HCT116 (cell line): ENCODE results near the gene CDC14A. TPM values are rescaled to one million over a fixed set of nuclear protein-coding genes. Genes with fewer than 3 reads are reported as not detected.

Experiments used
- ATAC-seq: fragments of 200-7000 bp; cut with Tn5 transposase; 2 replicates; pipeline ENCODE4 v1.9.1; 2020; ENCODE audit warnings: mild to moderate bottlenecking, moderate library complexity
- BruUV-seq: library from RNA; stranded (reverse); fragments of 400-500 nt; replicated peaks from 2 replicates; lab custom pipeline; 2021; lab: Mats Ljungman, UMichigan
- CTCF ChIA-PET: fragments of 300-600 bp; sonication (Branson Sonifier 250); formaldehyde crosslinking; loops from one replicate; lab custom pipeline; 2021; ENCODE audit warnings: antibody characterized with exemption; lab: Charles Lee
- POLR2A ChIA-PET: fragments of 300-600, 350-600 bp; sonication (Branson Sonifier 250); formaldehyde crosslinking; loops from one replicate; lab custom pipeline; 2021; ENCODE audit warnings: antibody characterized with exemption; lab: Charles Lee
- RAD21 ChIA-PET, 2 experiments: fragments of 300-600 bp; sonication (Branson Sonifier 250); formaldehyde crosslinking; loops; one replicate each; lab custom pipeline; 2023; ENCODE audit warnings: low total read pairs in 2 of 2; ENCODE audit not compliant: uncharacterized antibody in 2 of 2, unreplicated experiment in 2 of 2, low non-redundant PET in 1 of 2; lab: Charles Lee
- DNase-seq: peaks from one replicate; pipeline ENCODE4 v3.0.0-alpha.2; 2010; ENCODE audit warnings: low read depth, low spot score
- H2AFZ ChIP-seq: fragments of 200-600 bp; shearing (Covaris generic), sonication (generic); 2 replicates; pipeline ENCODE4 v1.6.1; 2017; ENCODE audit warnings: low read depth, mixed run types, mixed read lengths, antibody characterized with exemption, low read length; ENCODE audit not compliant: poor library complexity, severe bottlenecking
- H3K27ac ChIP-seq: 2 replicates; pipeline ENCODE4 v1.5.1; 2012; ENCODE audit warnings: low read depth, low read length
- H3K27me3 ChIP-seq: fragments of 200-600 bp; sonication (generic); 2 replicates; pipeline ENCODE4 v1.6.1; 2016; ENCODE audit warnings: mixed run types, low read length, mixed read lengths; ENCODE audit not compliant: insufficient read depth
- H3K36me3 ChIP-seq, 2 experiments: fragments of 200-500 bp in 1 of 2; fragments of 200-600 bp in 1 of 2; sonication (Bioruptor generic) in 1 of 2; sonication (generic) in 1 of 2; 2 replicates each; pipeline versions ENCODE4 v1.5.1 to v1.6.1; 2014 to 2016; ENCODE audit warnings: low read length in 2 of 2, inconsistent platforms in 1 of 2, mixed read lengths in 1 of 2, mixed run types in 1 of 2; ENCODE audit not compliant: insufficient read depth in 2 of 2, control insufficient read depth in 1 of 2
- H3K4me1 ChIP-seq, 2 experiments: fragments of 200-600 bp in 1 of 2; sonication (generic) in 1 of 2; 2 replicates each; pipeline versions ENCODE4 v1.5.1 to v1.6.1; 2012 to 2017; ENCODE audit warnings: low read length in 2 of 2, inconsistent platforms in 1 of 2, mild to moderate bottlenecking in 1 of 2, mixed read lengths in 1 of 2, mixed run types in 1 of 2, moderate library complexity in 1 of 2; ENCODE audit not compliant: insufficient read depth in 2 of 2, control insufficient read depth in 1 of 2
- H3K4me2 ChIP-seq: fragments of 200-600 bp; sonication (generic); 2 replicates; pipeline ENCODE4 v1.6.1; 2017; ENCODE audit warnings: mixed run types, low read length, mixed read lengths
- H3K4me3 ChIP-seq, 2 experiments: fragments of 200-600 bp in 1 of 2; sonication (generic) in 1 of 2; replicated peaks in 1 of 2; 2 replicates each; pipeline ENCODE4 v1.5.1; 2011 to 2016; ENCODE audit warnings: low read length in 2 of 2, control low read depth in 1 of 2, low read depth in 1 of 2, mild to moderate bottlenecking in 1 of 2, mixed read lengths in 1 of 2, mixed run types in 1 of 2
- H3K79me2 ChIP-seq: fragments of 200-600 bp; sonication (generic); 2 replicates; pipeline ENCODE4 v1.6.1; 2017; ENCODE audit warnings: mild to moderate bottlenecking, mixed run types, low read length, moderate library complexity, mixed read lengths; ENCODE audit not compliant: insufficient read depth
- H3K9ac ChIP-seq: fragments of 200-600 bp; sonication (generic); 2 replicates; pipeline ENCODE4 v1.6.1; 2016; ENCODE audit warnings: low read length, mixed read lengths
- H3K9me2 ChIP-seq: fragments of 200-600 bp; sonication (generic), shearing (Covaris generic); 2 replicates; pipeline ENCODE4 v1.6.1; 2017; ENCODE audit warnings: mixed run types, mild to moderate bottlenecking, moderate library complexity; ENCODE audit not compliant: insufficient read depth
- H3K9me3 ChIP-seq, 2 experiments: fragments of 200-500 bp in 1 of 2; fragments of 200-600 bp in 1 of 2; sonication (Bioruptor generic) in 1 of 2; sonication (generic) in 1 of 2; 2 replicates each; pipeline ENCODE4 v1.6.1; 2014 to 2017; ENCODE audit warnings: low read length in 2 of 2, mixed read lengths in 2 of 2, inconsistent platforms in 1 of 2, low read depth in 1 of 2, mild to moderate bottlenecking in 1 of 2, mixed run types in 1 of 2, moderate library complexity in 1 of 2; ENCODE audit not compliant: control insufficient read depth in 1 of 2, insufficient read depth in 1 of 2
- H4K20me1 ChIP-seq: fragments of 200-600 bp; sonication (generic), shearing (Covaris generic); 2 replicates; pipeline ENCODE4 v1.6.1; 2017; ENCODE audit warnings: mixed run types, mild to moderate bottlenecking, moderate library complexity; ENCODE audit not compliant: insufficient read depth
- CBX3 ChIP-seq: IDR thresholded peaks from 2 replicates; pipeline ENCODE4 v1.6.1; 2012; ENCODE audit warnings: low read depth
- CEBPB ChIP-seq: IDR thresholded peaks from 2 replicates; pipeline ENCODE4 v1.6.1; 2012; ENCODE audit warnings: low read depth
- EGR1 ChIP-seq: IDR thresholded peaks from 2 replicates; pipeline ENCODE4 v1.6.1; 2012; ENCODE audit warnings: low read depth
- EZH2 ChIP-seq: fragments of 200-600 bp; sonication (generic); IDR thresholded peaks from 2 replicates; pipeline ENCODE4 v1.6.1; 2017; ENCODE audit warnings: antibody characterized with exemption, mixed run types
- EZH2phosphoT487 ChIP-seq: fragments of 200-600 bp; IDR thresholded peaks from 2 replicates; pipeline ENCODE4 v1.6.1; 2018; ENCODE audit warnings: antibody characterized with exemption, borderline replicate concordance
- POLR2A ChIP-seq: IDR thresholded peaks from 2 replicates; pipeline ENCODE4 v1.7.0; 2011; ENCODE audit warnings: borderline replicate concordance; ENCODE audit not compliant: insufficient read depth, insufficient read length; ENCODE audit errors: extremely low read depth
- POLR2AphosphoS5 ChIP-seq: IDR thresholded peaks from 2 replicates; pipeline ENCODE4 v1.6.1; 2011; ENCODE audit warnings: mild to moderate bottlenecking, low read depth, low read length, moderate library complexity
- RAD21 ChIP-seq: IDR thresholded peaks from 2 replicates; pipeline ENCODE4 v1.6.1; 2012; ENCODE audit warnings: low read depth, mild to moderate bottlenecking
- SIN3A ChIP-seq: IDR thresholded peaks from 2 replicates; pipeline ENCODE4 v1.6.1; 2012; ENCODE audit warnings: low read depth
- SRF ChIP-seq: IDR thresholded peaks from 2 replicates; pipeline ENCODE4 v1.6.1; 2012; ENCODE audit warnings: low read depth
- YY1 ChIP-seq: IDR thresholded peaks from 2 replicates; pipeline ENCODE4 v1.6.1; 2011; ENCODE audit warnings: low read length, low read depth, moderate library complexity, mild to moderate bottlenecking; ENCODE audit not compliant: insufficient replicate concordance; ENCODE audit errors: extremely low read depth
- ZFX ChIP-seq: fragments of 450-650 bp; IDR thresholded peaks from 2 replicates; pipeline ENCODE4 v1.6.1; 2017
- intact Hi-C: fragments of 100-400 bp; cut with micrococcal nuclease; formaldehyde crosslinking; loops from 2 replicates; pipeline ENCODE4 v1.10.0; 2022
- total RNA-seq: library from RNA; stranded (reverse); gene quantifications from one replicate; pipeline ENCODE4 v1.2.1, GENCODE V29; 2021; ENCODE audit not compliant: unreplicated experiment
- TF ChIP-seq, protein P1 (sequence below): IDR thresholded peaks from 2 replicates; pipeline ENCODE4 v1.6.1; 2012; ENCODE audit warnings: low read depth
- TF ChIP-seq, protein P2 (sequence below): IDR thresholded peaks from 2 replicates; pipeline ENCODE4 v1.6.1; 2011; ENCODE audit warnings: mild to moderate bottlenecking, low read length, moderate library complexity; ENCODE audit not compliant: insufficient replicate concordance; ENCODE audit errors: extremely low read depth
- TF ChIP-seq, protein P3 (sequence below): IDR thresholded peaks from 2 replicates; pipeline ENCODE4 v1.6.1; 2012
- TF ChIP-seq, protein P4 (sequence below): IDR thresholded peaks from 2 replicates; pipeline ENCODE4 v1.6.1; 2012

The CDC14A gene
- total RNA-seq, 1 experiment from 2014 or later = 5.1 TPM

DNA sequence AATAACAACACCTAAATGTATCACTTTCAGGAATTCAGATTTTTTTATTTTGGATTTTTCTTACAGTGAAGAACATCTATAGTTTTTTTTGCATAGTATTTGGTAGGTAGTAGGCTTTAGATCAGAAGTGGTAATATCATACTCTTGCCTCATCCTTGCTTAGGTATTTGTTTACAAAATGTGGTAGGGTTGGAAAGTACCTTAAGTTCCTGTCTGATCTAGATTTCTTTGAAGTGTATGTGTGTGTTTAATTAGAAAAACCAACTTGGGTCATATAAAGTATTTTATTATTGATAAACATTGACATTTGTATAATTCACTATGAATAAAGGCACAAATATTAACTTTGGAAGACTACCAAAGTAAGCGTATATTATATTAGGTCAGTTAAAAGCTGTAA lies 100.3 kb downstream of the CDC14A start:
- Histone ChIP-seq H3K27ac (no peak overlapping the region), H3K79me2 (no peaks in the 10 kb centered on the region), H3K9me3 (no peaks in the 10 kb centered on the region), H3K4me1 (no peaks in the 10 kb centered on the region), H3K4me3 (no peak overlapping the region), H4K20me1 (no peaks in the 10 kb centered on the region), H2AFZ (no peak overlapping the region), H3K36me3 (no peaks in the 10 kb centered on the region), H3K9ac (no peak overlapping the region), H3K4me2 (no peak overlapping the region), H3K9me2 (no peaks in the 10 kb centered on the region), H3K27me3 (no peaks in the 10 kb centered on the region)
- intact Hi-C loops = loop anchor here (10.0 kb wide), 1 partner anchor 1268 kb away; no protein-coding TSS in a partner anchor
- CTCF ChIA-PET = no interaction called here
- ATAC-seq (no peak), DNase-seq (no peak)
- no peak for TF ChIP-seq CEBPB
- no peak for TF ChIP-seq POLR2A
- TF ChIP-seq SIN3A = no peak
- TF ChIP-seq, protein P1, sequence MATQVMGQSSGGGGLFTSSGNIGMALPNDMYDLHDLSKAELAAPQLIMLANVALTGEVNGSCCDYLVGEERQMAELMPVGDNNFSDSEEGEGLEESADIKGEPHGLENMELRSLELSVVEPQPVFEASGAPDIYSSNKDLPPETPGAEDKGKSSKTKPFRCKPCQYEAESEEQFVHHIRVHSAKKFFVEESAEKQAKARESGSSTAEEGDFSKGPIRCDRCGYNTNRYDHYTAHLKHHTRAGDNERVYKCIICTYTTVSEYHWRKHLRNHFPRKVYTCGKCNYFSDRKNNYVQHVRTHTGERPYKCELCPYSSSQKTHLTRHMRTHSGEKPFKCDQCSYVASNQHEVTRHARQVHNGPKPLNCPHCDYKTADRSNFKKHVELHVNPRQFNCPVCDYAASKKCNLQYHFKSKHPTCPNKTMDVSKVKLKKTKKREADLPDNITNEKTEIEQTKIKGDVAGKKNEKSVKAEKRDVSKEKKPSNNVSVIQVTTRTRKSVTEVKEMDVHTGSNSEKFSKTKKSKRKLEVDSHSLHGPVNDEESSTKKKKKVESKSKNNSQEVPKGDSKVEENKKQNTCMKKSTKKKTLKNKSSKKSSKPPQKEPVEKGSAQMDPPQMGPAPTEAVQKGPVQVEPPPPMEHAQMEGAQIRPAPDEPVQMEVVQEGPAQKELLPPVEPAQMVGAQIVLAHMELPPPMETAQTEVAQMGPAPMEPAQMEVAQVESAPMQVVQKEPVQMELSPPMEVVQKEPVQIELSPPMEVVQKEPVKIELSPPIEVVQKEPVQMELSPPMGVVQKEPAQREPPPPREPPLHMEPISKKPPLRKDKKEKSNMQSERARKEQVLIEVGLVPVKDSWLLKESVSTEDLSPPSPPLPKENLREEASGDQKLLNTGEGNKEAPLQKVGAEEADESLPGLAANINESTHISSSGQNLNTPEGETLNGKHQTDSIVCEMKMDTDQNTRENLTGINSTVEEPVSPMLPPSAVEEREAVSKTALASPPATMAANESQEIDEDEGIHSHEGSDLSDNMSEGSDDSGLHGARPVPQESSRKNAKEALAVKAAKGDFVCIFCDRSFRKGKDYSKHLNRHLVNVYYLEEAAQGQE = no peak
- no peak for TF ChIP-seq ZFX
- no peak for TF ChIP-seq RAD21
- TF ChIP-seq, protein P2, sequence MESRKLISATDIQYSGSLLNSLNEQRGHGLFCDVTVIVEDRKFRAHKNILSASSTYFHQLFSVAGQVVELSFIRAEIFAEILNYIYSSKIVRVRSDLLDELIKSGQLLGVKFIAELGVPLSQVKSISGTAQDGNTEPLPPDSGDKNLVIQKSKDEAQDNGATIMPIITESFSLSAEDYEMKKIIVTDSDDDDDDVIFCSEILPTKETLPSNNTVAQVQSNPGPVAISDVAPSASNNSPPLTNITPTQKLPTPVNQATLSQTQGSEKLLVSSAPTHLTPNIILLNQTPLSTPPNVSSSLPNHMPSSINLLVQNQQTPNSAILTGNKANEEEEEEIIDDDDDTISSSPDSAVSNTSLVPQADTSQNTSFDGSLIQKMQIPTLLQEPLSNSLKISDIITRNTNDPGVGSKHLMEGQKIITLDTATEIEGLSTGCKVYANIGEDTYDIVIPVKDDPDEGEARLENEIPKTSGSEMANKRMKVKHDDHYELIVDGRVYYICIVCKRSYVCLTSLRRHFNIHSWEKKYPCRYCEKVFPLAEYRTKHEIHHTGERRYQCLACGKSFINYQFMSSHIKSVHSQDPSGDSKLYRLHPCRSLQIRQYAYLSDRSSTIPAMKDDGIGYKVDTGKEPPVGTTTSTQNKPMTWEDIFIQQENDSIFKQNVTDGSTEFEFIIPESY = no peak
- TF ChIP-seq EGR1 = no peak
- TF ChIP-seq YY1 = no peak
- TF ChIP-seq CBX3 = no peak
- no peak for TF ChIP-seq EZH2phosphoT487
- TF ChIP-seq, protein P3, sequence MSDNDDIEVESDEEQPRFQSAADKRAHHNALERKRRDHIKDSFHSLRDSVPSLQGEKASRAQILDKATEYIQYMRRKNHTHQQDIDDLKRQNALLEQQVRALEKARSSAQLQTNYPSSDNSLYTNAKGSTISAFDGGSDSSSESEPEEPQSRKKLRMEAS = no peak
- TF ChIP-seq SRF = no peak
- TF ChIP-seq, protein P4, sequence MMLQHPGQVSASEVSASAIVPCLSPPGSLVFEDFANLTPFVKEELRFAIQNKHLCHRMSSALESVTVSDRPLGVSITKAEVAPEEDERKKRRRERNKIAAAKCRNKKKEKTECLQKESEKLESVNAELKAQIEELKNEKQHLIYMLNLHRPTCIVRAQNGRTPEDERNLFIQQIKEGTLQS = no peak
- no peak for TF ChIP-seq POLR2AphosphoS5
- TF ChIP-seq EZH2 = no peak
- POLR2A ChIA-PET = no interaction called here
- RAD21 ChIA-PET = no interaction called here
- BruUV-seq = no TSS peak
